ENCODE results near the gene DPP7.
"Not testable (repeated sequence)": the region's sequence is repeated elsewhere in the genome, so short reads cannot be mapped to it uniquely, and the experiment has no call there.

DPP7 gene

GRCh38 chr9:137128862-137129455, 14.4 kb upstream of the DPP7 start:
- no peak for DNase-seq

- no peak for DNase-seq
These were observed 13.8 kb upstream of the DPP7 start for GRCh38 chr9:137128158-137128861.

- no peak for DNase-seq
These were observed 13.0 kb upstream of the DPP7 start for GRCh38 chr9:137127301-137128157.

- no peak for DNase-seq
These were observed 12.3 kb upstream of the DPP7 start for GRCh38 chr9:137126786-137127185.

GRCh38 chr9:137123952-137124462, 9.5 kb upstream of the DPP7 start:
- not testable (repeated sequence) for DNase-seq

DNA sequence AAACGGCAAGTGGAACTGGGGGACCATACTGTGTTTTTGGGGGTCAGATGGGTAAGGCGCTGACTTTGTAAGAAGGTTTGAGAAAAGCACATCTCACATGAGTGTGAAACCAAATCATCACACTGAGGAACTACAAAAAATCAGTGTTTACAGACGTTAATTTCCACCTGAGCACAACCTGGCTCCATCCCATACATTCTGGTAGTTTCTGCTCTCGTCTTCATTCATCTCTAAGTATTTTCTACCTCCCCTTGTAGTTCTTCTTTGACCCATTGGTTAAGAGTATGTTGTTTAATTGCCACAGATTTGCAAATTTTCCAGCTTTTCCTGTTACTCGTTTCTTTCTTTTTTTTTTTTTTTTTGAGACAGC, 8.9 kb upstream of the DPP7 start:
- no peak for DNase-seq

DNA sequence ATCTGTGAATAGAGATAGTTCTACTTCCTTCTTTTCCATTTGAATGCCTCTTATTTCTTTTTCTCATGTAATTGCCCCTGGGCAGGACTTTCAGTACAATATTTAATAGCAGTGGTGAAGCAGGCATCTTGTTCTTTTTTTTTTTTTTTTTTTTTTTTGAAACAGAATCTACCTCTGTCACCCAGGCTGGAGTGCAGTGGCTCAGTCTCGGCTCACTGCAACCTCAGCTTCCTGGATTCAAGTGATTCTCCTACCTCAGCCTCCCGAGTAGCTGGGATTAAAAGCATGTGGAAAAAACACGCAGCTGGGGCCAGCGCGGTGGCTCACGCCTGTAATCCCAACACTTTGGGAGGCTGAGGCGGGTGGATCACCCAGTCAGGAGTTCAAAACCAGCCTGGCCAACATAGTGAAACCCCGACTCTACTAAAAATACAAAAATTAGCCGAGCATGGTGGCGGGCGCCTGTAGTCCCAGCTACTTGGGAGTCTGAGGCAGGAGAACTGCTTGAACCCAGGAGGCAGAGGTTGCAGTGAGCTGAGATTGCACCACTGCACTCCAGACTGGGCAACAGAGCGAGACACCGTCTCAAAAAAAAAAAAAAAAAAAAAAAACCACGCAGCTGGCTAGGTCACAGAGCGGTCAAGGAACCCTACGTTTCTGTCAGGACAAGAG, 8.4 kb upstream of the DPP7 start:
- not testable (repeated sequence) for DNase-seq

DNA sequence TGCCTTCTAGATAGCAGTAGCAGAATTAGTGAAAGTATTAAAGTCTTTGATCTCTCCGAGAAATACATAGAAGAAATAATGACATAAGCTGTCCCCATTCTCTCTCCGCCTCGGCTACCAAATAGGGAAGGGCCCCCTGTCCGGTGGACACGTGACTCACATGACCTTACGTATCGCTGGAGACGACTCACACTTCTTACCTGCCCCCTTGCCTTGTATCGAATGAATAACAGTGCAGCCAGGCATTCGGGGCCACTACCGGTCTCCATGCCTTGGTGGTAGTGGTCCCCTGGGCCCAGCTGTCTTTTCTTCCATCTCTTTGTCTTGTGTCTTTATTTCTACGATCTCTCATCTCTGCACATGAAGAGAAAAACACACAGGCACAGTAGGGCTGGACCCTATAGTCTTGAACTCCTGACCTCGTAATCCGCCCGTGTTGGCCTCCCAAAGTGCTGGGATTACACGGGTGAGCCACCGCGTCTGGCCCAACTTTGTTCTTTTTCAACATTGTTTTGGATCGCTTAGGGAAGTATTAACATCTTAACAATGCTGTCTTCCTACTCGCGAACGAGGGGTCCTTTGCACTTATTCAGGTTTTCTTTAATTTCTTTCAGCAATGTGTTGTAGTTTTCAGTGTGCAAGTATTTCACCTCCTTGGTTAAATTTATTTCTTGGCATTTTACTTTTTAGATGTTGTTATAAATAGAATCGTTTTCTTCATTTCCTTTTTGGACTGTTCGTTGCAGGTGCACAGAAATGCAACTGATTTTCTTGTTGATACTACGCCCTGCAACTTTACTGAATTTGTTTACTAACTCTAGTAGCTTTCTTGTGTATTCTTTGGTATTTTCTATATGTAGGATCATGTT, 7.6 kb upstream of the DPP7 start:
- not testable (repeated sequence) for DNase-seq

GRCh38 chr9:137118092-137118603, 3.6 kb upstream of the DPP7 start:
- not testable (repeated sequence) for DNase-seq

DNA sequence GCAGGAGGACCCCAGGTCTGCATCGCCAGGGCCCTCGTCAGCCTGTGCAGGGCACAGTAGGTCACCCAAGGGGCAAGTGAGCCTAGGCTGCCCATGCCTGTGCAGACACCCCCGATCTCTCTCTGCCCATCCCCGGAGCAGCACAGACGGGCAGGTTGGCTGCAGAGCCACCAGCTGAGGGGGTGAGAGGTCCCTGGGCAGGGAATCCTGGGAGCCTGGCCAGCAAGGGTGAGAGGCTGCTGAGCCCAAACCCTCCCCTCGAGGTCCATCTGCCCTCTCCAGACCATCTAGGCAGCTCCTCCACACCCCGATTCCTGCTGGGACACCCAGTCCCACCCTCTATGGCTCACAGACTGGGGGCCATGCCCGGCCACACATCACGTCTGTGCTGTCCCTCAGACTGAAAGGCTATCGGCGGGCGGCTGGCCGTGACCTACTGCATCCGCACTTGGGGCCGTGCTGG, 2.8 kb upstream of the DPP7 start:
- DNase-seq: no peak

GRCh38 chr9:137116728-137117127, 2.2 kb upstream of the DPP7 start:
- DNase-seq: no peak

GRCh38 chr9:137116027-137116507, 1.5 kb upstream of the DPP7 start:
- no peak for DNase-seq

DNA sequence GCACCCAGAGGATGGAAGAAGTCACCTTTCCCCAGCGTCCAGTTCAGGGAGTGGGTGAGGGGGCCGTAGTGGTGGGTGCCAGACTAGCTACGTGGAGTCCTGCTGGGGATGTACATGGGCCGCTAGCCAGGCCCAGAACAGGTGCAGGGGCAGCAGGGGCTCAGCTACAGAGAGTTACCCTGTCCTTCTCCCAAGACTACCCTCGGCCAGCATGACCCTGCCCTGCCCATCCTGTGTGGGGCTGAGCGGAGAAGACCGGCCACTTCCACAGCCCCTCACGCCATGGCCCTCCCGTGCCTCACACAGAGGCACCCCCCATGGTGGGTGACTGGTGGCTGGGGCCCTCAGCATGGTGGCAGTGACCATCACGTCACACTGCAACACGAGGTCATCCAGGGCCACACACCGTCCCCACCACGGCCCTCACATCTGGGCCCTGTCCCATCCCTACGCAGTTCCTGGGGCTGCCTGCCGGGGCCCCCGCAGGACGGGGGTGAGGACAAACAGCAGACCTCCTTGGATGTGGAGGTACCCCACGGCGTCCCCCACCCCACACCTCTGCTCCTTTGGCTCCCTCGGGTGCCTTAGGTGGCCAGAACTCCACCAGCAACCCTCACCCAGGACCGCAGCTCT, 977 bp upstream of the DPP7 start:
- DNase-seq: no peak

DNA sequence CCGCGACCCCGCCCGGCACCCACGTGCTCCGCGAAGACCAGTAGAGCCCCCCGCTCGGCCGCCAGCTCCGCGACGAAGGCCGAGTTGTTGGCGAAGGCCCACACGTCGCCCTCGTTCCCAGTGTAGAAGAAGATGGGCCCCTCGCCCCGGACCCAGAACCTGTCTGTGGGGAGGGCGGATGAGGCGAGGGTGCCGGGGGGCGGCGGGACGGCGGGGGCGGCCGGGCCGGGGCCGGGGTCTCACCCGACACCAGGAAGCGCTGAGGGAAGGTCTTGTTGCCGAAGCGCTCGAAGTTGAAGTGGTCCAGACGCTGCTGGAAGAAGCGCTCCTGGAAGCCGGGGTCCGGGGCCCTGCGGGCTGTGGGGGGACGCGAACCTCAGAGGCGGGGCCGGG, 317 bp downstream of the DPP7 start:
- no peak for DNase-seq

GRCh38 chr9:137113385-137114159, 961 bp downstream of the DPP7 start:
- DNase-seq: no peak

DNA sequence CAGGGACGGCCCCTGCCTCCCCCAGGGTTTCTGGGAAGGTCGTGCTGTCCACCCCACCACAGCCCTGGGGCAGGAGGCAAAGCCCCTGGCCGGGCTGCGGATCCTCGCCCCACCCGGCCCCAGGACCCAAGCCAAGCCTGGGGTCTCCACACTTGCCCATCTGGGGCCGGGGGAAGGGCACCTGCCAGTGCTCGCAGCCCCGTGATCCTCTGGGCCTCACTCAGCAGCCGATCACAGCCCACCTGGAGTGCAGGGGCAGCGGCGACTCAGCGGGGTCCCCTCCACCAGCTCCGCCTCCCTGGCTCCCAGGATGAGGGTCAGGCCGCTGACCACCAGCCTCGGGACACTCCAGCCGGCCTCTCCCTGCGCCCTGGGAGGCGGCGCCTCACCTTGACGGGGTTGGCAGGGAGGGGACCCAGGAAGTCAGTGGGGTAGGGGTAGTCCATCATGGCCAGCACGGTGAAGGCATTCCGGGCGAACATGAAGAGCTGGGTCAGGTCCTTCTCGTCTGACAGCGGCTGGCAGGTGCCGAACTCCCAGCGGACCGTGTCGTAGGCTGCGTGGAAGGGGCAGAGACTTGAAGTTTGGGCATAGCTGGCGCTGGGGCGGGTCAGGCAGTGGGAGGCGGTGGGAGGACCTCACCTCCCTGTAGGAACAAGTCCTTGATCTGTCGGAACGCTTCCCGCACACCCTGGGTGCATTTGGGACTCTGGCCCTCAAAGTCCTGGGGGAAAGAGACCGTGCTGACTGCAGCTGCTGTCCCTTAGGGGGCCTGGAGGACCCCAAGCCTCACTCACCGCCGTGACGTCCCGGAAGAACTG, 1.8 kb downstream of the DPP7 start:
- DNase-seq: no peak

- DNase-seq: no peak
These were observed 2.6 kb downstream of the DPP7 start for GRCh38 chr9:137111788-137112563.

Measured in fibroblast of skin of abdomen (primary cell).